GF-D8 (cell line): Measurements from ENCODE around the gene ZFP69B.
A peak's percentile ranks its signal among the peaks of the same experiment; 100 is the strongest.

ENCODE experiments used
- DNase-seq: peaks from one replicate; lab custom pipeline; 2025; lab: John Stamatoyannopoulos, UW

The ZFP69B gene

GRCh38 chr1:40435876-40436275 lies 14.4 kb upstream of the ZFP69B start:
- DNase-seq = no peak

DNA sequence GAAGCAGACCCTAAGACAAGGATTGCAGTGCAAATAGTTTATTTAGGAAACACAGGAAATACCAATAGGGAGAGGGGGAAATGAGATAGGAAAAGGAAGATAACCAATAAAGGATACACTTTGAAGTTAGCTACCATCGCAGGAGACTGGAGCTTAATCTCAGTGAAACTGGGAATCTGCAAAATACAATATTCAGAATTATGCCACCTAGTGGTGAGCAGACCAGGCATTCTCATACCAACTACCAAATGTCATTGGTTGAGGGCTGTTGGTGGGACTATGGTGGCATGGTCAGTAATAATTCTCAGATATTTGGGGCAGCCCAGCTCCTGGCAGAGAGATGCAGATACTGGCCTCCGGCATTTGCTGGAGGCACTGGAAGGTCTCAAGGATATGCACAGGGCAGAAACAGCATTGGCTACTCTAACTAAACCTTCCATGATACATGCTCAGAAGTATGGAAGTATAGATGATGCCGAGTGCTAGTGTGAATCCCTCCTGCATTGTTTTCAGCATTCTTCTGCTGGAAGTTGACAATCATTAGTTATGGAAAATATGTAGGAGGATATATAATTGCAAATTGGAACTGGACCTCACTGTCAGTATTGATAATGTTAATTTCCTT lies 11.8 kb upstream of the ZFP69B start:
- no peak for DNase-seq

GRCh38 chr1:40439247-40439646 lies 11.0 kb upstream of the ZFP69B start:
- DNase-seq = no peak

DNA sequence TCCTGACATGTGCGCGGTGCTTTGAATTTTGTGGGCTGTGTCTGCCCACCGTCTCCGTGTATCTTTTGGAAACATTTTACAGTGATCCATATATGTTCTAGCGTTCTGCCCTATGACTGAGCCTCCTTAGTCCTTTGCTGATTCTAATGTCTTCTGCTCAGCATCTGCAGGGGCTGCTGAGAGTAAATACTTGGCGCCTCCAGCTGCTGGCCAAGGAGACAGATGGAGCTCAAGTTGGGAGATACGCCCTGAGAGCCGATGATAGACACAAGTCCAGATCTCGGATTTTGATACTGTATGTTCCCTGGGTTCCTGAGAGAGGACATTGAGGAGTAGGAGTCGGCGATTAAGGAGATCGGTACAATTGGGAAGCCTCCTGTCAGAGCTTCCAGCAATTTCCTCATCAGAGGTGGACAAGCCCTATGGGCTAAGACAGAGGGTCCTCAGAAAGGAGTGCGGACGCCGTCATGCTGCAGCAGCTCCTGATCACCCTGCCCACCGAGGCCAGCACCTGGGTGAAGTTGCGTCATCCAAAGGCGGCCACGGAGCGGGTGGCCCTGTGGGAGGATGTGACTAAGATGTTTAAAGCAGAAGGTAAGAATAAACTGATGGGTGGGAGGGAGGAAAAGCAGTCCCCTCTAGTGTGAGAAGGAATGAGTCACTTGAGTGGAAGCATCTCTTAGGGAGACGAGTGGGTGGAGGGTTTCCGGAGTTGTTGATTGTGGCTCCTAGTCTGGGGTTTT lies 390 bp downstream of the ZFP69B start:
- no peak for DNase-seq

- no peak for DNase-seq
These were observed 936 bp downstream of the ZFP69B start for GRCh38 chr1:40451238-40451585.

DNA sequence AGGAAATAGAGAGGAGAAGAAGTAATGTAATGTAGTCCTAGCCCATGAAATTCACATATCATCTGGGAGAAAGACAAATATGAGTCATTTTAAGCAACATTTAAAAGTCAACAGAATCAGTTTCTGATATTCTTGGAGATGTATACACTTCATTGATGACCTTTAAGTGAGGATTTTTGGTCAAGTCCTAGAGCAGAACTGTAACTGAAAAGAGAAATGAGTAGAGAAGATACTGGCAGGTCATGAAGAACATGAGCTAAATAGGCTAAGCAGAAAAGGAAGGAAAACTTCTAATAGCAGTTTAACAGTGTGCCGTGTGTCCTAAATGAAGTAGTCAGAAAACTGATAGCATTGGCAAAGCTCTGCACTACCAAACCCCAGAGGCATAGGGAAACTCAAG lies 4.6 kb downstream of the ZFP69B start:
- no peak for DNase-seq

DNA sequence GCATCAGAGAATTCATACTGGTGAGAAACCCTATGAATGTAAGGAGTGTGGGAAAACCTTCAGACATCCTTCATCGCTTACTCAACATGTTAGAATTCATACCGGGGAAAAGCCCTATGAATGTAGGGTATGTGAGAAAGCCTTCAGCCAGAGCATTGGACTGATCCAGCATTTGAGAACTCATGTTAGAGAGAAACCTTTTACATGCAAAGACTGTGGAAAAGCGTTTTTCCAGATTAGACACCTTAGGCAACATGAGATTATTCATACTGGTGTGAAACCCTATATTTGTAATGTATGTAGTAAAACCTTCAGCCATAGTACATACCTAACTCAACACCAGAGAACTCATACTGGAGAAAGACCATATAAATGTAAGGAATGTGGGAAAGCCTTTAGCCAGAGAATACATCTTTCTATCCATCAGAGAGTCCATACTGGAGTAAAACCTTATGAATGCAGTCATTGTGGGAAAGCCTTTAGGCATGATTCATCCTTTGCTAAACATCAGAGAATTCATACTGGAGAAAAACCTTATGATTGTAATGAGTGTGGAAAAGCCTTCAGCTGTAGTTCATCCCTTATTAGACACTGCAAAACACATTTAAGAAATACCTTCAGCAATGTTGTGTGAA lies 12.8 kb downstream of the ZFP69B start:
- no peak for DNase-seq

GRCh38 chr1:40469327-40469726 lies 19.1 kb downstream of the ZFP69B start:
- no peak for DNase-seq

DNA sequence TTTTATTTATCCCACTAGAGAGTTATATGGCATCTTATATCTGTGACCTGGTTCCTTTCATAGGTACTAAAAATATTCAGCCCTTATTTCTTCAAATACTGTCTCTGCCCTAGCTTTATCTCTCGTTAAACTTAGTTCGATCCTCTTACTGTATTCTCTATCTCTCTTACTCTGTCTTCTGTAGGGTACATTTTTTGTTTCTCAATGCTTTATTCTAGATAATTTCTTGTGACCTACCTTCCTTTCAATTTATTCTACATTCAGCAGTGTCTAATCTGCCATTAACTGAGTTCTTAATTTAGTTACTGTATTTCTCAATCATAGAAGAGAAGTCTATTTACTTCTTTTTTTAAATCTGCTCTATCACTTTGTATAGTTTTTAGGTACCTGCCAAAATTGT lies 25.0 kb downstream of the ZFP69B start:
- DNase-seq = no peak

GRCh38 chr1:40476924-40477677 lies 26.8 kb downstream of the ZFP69B start, which contains the start of gene ZFP69:
Gene ZFP69 (plus strand): TSS chr1:40477290. CDS start chr1:40479362, 2,072 bp downstream.
- DNase-seq = peak; percentile 32

DNA sequence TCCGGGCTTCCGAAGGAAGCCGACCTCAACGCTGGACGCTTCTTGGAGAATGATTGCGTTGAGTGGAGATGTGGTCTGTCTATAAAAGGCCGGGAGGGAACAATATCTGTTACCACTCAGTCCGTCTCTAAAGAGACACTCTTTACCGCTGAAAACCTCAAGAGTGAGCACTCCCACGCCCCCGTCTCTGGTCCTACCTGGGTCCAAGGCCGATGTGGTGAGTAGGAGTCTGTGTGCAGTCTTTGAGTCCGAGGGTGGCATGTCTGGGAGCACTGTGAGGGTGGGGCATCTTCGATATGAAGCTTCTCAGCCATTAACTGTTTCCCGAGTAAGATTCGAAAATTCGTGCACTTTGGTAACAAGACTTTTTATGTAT lies 27.4 kb downstream of the ZFP69B start:
- no peak for DNase-seq

DNA sequence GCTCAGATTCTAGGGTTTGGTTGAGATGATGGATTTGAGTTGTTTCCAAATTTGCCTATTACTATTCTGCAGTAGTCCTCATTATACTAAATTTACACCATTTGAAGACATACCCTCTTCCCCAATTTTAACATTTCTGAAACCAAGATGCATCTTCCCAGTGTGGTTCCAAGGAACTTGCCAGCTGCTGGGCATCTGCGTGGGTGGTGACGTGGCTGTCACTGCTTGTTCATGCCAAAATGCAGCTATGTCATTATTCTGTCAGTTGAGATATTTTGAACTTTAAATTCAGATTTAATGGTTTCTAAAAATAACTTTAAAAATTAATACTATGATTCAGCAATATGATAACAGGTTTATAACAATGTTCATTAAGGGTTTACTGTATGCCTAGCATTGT lies 28.0 kb downstream of the ZFP69B start:
- no peak for DNase-seq

- DNase-seq = no peak
These were observed 28.9 kb downstream of the ZFP69B start for GRCh38 chr1:40479156-40479555.

DNA sequence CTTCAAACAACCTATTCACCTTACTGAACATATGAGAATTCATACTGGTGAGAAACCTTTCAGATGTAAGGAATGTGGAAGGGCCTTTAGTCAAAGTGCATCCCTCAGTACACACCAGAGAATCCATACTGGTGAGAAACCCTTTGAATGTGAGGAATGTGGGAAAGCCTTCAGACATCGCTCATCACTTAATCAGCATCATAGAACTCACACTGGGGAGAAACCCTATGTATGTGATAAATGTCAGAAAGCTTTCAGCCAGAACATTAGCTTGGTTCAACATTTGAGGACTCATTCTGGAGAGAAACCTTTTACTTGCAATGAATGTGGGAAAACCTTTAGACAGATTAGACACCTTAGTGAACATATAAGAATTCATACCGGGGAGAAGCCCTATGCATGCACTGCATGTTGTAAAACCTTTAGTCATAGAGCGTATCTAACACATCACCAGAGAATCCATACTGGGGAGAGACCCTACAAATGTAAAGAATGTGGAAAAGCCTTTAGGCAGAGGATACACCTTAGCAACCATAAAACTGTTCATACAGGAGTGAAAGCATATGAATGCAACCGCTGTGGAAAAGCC lies 45.1 kb downstream of the ZFP69B start:
- no peak for DNase-seq

GRCh38 chr1:40502651-40503050 lies 52.4 kb downstream of the ZFP69B start:
- DNase-seq = peak; percentile 7

- no peak for DNase-seq
These were observed 57.7 kb downstream of the ZFP69B start for GRCh38 chr1:40507973-40508372.

DNA sequence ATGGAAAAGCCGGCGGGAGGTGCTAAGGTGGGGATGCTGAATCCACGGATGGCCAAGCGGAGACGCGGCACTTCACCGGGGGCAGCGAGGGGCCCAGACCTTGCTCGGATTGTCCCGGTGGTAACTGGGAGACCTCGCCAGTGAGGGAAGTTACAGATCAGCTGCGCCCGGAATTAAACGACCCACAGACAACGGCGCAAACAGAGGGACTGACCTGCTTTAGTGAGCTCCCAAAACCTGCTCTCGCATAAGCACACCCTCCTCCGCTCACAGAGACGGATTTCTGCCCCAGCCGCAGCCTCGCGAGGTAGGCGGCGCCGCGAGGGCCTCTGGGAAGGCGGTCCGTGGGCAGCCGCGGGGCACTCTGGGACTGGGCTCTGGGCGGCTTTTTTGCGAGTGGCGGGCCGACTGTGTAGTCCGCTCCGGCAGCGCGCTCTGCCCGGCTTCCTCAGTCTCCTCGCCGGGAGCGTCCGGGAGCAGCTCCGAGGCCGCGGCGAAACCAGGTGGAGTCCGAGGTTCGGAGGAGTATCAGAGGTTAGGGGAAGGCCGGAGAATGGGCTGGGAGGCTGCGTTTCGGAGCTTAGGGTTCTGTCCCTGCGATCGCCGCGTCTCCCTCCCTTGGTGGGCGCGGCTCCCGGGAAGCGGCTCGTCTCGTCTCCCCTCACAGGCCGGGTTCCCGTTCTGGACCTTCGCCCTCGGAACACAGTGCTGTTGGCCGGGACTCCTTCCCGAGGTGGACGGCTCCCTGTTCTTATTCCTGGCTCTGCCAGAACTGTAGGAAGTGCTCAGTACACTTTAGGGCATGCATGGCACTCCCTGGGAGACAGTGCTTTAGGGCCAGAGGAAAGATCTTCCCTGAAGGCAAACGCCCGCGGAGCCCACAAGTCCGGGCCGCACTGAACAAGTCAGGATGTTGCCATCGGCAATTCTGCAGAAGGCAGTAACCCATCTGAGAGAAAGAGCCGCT lies 58.4 kb downstream of the ZFP69B start, which contains the start of gene EXO5:
Gene EXO5, plus strand, starts transcription at position 393 of the 967 bp plus-strand sequence. CDS start 5,778 bp downstream, outside the sequence.
- DNase-seq = peak; percentile 61
